ENCODE data around the gene CEP170B.
"Not testable (repeated sequence)": the region's sequence is repeated elsewhere in the genome, so short reads cannot be mapped to it uniquely, and the experiment has no call there.

CEP170B gene

DNA sequence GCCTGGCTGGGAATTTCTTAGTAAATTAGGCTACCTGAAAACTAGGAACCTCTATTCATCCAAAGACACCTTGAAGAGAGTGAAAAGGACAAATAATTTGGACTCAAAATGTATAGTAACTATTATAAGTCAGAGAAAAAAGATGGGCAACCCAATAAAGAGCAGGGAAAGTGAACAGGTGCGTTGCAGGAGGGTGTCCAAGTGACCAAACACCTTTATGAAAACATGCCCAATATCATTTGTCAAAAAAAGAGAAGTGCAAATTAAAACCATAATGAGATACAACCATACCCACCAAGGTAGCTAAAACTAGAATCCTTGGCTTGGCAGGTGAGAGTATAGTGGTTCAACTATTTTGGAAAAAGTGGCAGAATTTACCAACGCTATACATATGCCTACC, 34.7 kb downstream of the CEP170B start:
- no peak for DNase-seq
- peaks cover 18% of the 10 kb centered on the region for H3K9me3 Mint-ChIP-seq
- no peak overlapping the region for H3K4me3 Mint-ChIP-seq
- peaks cover 5% of the 10 kb centered on the region for H3K36me3 Mint-ChIP-seq (ENCODE audit: low read depth)
- H3K27ac Mint-ChIP-seq = no peak overlapping the region
- TF ChIP-seq CTCF (IDR thresholded peaks at IDR 0.05) = no peak
- peaks cover 53% of the 10 kb centered on the region for H3K27me3 Mint-ChIP-seq (ENCODE audit: low read depth, poor library complexity)
- peaks cover 13% of the 10 kb centered on the region for H3K4me1 Mint-ChIP-seq

DNA sequence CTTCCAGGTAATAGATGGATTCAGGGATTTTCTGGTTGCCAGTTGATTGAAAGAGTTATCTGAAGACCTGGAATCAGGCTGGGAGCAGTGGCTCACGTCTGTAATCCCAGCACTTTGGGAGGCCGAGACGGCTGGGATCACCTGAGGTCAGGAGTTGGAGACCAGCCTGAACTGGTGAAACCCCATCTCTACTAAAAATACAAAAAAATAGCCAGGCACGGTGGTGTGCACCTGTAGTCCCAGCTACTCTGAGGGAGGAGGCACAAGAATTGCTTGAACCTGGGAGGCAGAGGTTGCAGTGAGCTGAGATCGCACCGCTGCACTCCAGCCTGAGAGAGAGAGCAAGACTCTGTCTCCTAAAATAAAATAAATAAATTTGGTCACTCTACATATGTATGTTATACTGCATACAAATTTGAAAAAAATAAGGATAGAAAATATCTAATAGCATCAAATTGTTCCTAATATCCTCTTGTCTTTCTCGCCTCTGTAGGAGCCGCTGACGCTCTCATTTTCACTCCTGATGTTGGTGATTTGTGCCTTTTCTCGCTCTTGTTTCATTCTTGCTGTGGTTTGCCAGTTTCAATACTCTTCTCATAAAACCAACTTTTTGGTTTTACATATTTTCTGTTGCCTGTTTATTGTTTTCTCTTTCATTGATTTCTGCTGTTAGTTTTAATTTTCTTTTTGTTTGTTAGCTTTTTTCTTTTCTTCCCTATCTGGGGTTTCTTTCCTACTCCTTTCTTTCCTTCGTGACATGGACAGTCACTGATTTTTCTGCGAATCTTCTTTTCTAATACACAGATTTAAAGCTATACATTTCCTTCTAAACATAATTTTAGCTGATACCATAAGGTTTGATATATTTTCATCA, 35.8 kb downstream of the CEP170B start:
- Mint-ChIP-seq H3K27me3 (ENCODE audit: low read depth, poor library complexity) (peaks cover 63% of the 10 kb centered on the region), H3K36me3 (ENCODE audit: low read depth) (peaks cover 7% of the 10 kb centered on the region), H3K4me1 (peaks cover 13% of the 10 kb centered on the region), H3K9me3 (peaks cover 21% of the 10 kb centered on the region), H3K27ac (no peak overlapping the region), H3K4me3 (no peak overlapping the region)
- no peak for TF ChIP-seq CTCF (IDR thresholded peaks at IDR 0.05)
- DNase-seq = no peak

DNA sequence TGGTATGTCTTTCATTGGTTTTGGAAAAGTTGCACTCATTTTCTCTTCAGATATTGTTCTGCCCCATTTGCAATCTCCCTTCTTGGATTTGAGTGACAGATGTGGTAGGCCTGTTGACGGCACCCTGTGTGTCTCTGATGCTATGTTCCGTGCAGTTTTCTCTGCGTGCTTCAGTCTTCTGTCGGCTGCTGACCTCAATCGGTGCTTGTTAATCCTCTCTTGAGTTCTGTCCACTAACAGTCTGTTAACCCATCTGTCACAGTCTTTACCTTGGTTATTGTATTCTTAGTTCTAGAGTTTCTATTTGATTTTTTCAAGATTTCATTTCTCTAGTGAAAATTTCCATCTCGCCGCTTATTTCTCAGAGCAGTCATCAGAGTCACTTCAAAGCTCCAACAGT, 38.9 kb downstream of the CEP170B start:
- no peak overlapping the region for H3K4me3 Mint-ChIP-seq

DNA sequence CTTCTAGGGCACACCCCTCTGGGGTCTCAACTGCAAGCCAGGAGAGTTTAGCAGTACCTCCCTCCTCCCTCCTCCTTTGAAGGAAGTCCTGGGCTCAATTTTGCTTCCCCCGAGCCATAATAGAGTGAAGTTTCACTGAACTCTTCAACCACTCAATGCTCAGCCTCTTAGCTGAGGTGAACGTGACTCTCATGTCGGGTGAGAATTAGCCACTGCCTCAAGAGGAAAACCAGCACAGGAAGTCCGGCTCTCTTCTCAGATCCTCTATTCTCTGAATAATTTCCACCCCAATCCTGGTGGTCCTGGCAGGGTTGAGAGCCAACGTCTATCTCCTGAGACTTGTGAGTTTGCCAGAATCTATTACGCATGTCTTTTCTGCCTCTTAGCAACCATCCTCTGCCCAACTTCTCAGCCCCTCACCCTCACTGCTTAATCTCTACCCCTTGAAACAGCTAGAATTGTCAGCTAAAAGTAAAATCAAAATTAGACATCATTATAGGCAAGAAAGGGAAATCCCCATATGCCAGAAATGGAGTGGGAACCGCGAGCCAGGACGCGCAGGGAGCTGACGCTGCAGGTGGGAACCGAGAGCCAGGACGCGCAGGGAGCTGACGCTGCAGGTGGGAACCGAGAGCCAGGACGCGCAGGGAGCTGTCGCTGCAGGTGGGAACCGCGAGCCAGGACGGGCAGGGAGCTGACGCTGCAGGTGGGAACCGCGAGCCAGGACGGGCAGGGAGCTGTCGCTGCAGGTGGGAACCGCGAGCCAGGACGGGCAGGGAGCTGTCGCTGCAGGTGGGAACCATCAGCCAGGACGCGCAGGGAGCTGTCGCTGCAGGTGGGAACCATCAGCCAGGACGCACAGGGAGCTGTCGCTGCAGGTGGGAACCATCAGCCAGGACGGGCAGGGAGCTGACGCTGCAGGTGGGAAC, 39.8 kb downstream of the CEP170B start:
- peaks cover 95% of the 10 kb centered on the region for H3K27me3 Mint-ChIP-seq (ENCODE audit: low read depth, poor library complexity)
- DNase-seq = not testable (repeated sequence)

More for the DNA sequence above, 38.9 kb downstream of the CEP170B start:
- Mint-ChIP-seq H3K4me1 (peaks cover 9% of the 10 kb centered on the region), H3K36me3 (ENCODE audit: low read depth) (peaks cover 7% of the 10 kb centered on the region), H3K9me3 (peaks cover 42% of the 10 kb centered on the region), H3K27me3 (ENCODE audit: low read depth, poor library complexity) (peaks cover 88% of the 10 kb centered on the region), H3K27ac (no peak overlapping the region)
- DNase-seq = no peak
- TF ChIP-seq CTCF (IDR thresholded peaks at IDR 0.05) = no peak

DNA sequence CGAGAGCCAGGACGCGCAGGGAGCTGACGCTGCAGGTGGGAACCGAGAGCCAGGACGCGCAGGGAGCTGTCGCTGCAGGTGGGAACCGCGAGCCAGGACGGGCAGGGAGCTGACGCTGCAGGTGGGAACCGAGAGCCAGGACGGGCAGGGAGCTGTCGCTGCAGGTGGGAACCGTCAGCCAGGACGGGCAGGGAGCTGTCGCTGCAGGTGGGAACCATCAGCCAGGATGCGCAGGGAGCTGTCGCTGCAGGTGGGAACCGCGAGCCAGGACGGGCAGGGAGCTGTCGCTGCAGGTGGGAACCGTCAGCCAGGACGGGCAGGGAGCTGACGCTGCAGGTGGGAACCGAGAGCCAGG, 40.5 kb downstream of the CEP170B start:
- not testable (repeated sequence) for H3K4me3 Mint-ChIP-seq
- H3K27me3 Mint-ChIP-seq (ENCODE audit: low read depth, poor library complexity) = peaks cover 93% of the 10 kb centered on the region

More for the DNA sequence above, 39.8 kb downstream of the CEP170B start:
- not testable (repeated sequence) for H3K27ac Mint-ChIP-seq; H3K4me1 Mint-ChIP-seq; H3K36me3 Mint-ChIP-seq (ENCODE audit: low read depth); H3K4me3 Mint-ChIP-seq
- peaks cover 47% of the 10 kb centered on the region for H3K9me3 Mint-ChIP-seq

DNA sequence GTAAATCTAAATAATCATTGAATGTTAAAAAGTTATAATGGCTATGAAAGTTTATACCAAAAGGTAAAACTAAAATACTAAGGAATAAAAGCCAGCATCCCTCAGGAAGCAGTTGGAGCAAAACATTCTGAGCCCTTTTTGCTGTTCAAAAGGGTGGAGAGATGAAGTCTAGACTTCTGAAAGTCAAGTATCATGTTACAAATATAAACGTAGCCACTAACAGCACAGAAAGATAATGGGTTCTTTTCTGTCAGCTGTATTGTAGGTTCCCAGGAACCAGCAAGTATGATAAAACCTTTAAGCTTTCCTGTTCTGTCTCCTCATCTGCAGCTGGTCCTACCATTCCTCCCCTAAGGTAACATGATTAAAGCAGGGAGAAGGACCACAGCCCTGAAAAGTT, 43.2 kb downstream of the CEP170B start:
- TF ChIP-seq CTCF (IDR thresholded peaks at IDR 0.05) = no peak
- no peak overlapping the region for H3K27ac Mint-ChIP-seq
- peaks cover 8% of the 10 kb centered on the region for H3K4me1 Mint-ChIP-seq
- H3K4me3 Mint-ChIP-seq = no peak overlapping the region
- H3K27me3 Mint-ChIP-seq (ENCODE audit: low read depth, poor library complexity) = peaks cover 79% of the 10 kb centered on the region
- H3K36me3 Mint-ChIP-seq (ENCODE audit: low read depth) = peaks cover 11% of the 10 kb centered on the region
- H3K9me3 Mint-ChIP-seq = peaks cover 70% of the 10 kb centered on the region
- no peak for DNase-seq

More for the DNA sequence above, 40.5 kb downstream of the CEP170B start:
- not testable (repeated sequence) for H3K27ac Mint-ChIP-seq; DNase-seq; H3K36me3 Mint-ChIP-seq (ENCODE audit: low read depth); H3K4me1 Mint-ChIP-seq
- H3K9me3 Mint-ChIP-seq = peaks cover 52% of the 10 kb centered on the region

Data from nephron progenitor cell (in vitro differentiated cells).